ENCODE data around the gene LIMK2. TPM values are rescaled to one million over a fixed set of nuclear protein-coding genes. Genes with fewer than 3 reads are reported as not detected.

The LIMK2 gene
- total and polyA plus RNA-seq, 10 of the 15 experiments (the other 5 are each of a cell fraction or from before 2014, with no cell fraction given) = 2.9 to 40.4 (median 26.7) TPM

DNA sequence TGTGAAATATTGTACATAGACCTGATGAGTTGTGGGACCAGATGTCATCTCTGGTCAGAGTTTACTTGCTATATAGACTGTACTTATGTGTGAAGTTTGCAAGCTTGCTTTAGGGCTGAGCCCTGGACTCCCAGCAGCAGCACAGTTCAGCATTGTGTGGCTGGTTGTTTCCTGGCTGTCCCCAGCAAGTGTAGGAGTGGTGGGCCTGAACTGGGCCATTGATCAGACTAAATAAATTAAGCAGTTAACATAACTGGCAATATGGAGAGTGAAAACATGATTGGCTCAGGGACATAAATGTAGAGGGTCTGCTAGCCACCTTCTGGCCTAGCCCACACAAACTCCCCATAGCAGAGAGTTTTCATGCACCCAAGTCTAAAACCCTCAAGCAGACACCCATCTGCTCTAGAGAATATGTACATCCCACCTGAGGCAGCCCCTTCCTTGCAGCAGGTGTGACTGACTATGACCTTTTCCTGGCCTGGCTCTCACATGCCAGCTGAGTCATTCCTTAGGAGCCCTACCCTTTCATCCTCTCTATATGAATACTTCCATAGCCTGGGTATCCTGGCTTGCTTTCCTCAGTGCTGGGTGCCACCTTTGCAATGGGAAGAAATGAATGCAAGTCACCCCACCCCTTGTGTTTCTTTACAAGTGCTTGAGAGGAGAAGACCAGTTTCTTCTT lies 67.9 kb downstream of the LIMK2 start:
- ChIA-PET SMC1A (ENCODE audit: uncharacterized antibody, unreplicated experiment) (no interaction called here), CTCF (no interaction called here), RAD21 (ENCODE audit: unreplicated experiment) (no interaction called here), POLR2A (interaction anchor here (0.9 kb wide), 1 partner anchor 10 kb away, joined by 3 read pairs; no protein-coding TSS in a partner anchor)
- in situ Hi-C loops (cut with MboI) = no loop called here
- peaks cover 8% of the 10 kb centered on the region in 2 experiments; a peak in 3 of 4 replicates for H3K36me3 ChIP-seq (ENCODE audit: control insufficient read depth in 2 of 2, insufficient read depth in 2 of 2, low read length in 1 of 2)
- H3K79me2 ChIP-seq (ENCODE audit: control insufficient read depth, insufficient read depth, low read length) = no peaks in the 10 kb centered on the region
- H3K4me1 ChIP-seq (ENCODE audit: control insufficient read depth, insufficient read depth, low read length) = no peaks in the 10 kb centered on the region
- no peak for ATAC-seq
- H2AFZ ChIP-seq (ENCODE audit: control insufficient read depth, low read depth, low read length) = no peak overlapping the region
- H3K4me3 ChIP-seq = no peak overlapping the region
- intact Hi-C loops (cut with micrococcal nuclease; ENCODE audit: unreplicated experiment) = no loop called here
- no peak overlapping the region for H3K4me2 ChIP-seq (ENCODE audit: control insufficient read depth, insufficient read depth)
- no peaks in the 10 kb centered on the region for H3K9me3 ChIP-seq (replicated peaks; ENCODE audit: control insufficient read depth, insufficient read depth, low read length)
- no peak for FAIRE-seq
- DNase-seq (ENCODE audit: low read depth, low spot score) = no peak
- no peak overlapping the region for H3K9ac ChIP-seq (ENCODE audit: control insufficient read depth, insufficient read depth, low read length)
- no TSS peak for BruUV-seq (replicated peaks)
- no peaks in the 10 kb centered on the region for H3K27me3 ChIP-seq (replicated peaks in 1 of 2; ENCODE audit: control insufficient read depth in 2 of 2, insufficient read depth in 2 of 2, low read length in 1 of 2)
- no peak overlapping the region for H3K27ac ChIP-seq (ENCODE audit: control insufficient read depth, insufficient read depth)
- no peaks in the 10 kb centered on the region for H4K20me1 ChIP-seq (ENCODE audit: control insufficient read depth, insufficient read depth)
- TF ChIP-seq E2F4 (IDR thresholded peaks at IDR 0.05; ENCODE audit: low read depth, low read length) (no peak), SMC3 (IDR thresholded peaks at IDR 0.05; ENCODE audit: borderline replicate concordance, low read length) (no peak), SREBF2 (IDR thresholded peaks at IDR 0.05; ENCODE audit: low read length) (no peak), FOXM1 (IDR thresholded peaks at IDR 0.05; ENCODE audit: low read depth, low read length) (no peak), PAX8 (IDR thresholded peaks at IDR 0.05) (no peak), ZNF274 (IDR thresholded peaks at IDR 0.05; ENCODE audit: insufficient read depth, insufficient read length) (no peak), HDGF (IDR thresholded peaks at IDR 0.05) (no peak), ZBTB4 (CRISPR knock-in tag; IDR thresholded peaks at IDR 0.05) (no peak)
- TF ChIP-seq, protein P1, sequence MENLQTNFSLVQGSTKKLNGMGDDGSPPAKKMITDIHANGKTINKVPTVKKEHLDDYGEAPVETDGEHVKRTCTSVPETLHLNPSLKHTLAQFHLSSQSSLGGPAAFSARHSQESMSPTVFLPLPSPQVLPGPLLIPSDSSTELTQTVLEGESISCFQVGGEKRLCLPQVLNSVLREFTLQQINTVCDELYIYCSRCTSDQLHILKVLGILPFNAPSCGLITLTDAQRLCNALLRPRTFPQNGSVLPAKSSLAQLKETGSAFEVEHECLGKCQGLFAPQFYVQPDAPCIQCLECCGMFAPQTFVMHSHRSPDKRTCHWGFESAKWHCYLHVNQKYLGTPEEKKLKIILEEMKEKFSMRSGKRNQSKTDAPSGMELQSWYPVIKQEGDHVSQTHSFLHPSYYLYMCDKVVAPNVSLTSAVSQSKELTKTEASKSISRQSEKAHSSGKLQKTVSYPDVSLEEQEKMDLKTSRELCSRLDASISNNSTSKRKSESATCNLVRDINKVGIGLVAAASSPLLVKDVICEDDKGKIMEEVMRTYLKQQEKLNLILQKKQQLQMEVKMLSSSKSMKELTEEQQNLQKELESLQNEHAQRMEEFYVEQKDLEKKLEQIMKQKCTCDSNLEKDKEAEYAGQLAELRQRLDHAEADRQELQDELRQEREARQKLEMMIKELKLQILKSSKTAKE (IDR thresholded peaks at IDR 0.05; ENCODE audit: low read depth, poor library complexity, severe bottlenecking) = no peak
- TF ChIP-seq, protein P2, sequence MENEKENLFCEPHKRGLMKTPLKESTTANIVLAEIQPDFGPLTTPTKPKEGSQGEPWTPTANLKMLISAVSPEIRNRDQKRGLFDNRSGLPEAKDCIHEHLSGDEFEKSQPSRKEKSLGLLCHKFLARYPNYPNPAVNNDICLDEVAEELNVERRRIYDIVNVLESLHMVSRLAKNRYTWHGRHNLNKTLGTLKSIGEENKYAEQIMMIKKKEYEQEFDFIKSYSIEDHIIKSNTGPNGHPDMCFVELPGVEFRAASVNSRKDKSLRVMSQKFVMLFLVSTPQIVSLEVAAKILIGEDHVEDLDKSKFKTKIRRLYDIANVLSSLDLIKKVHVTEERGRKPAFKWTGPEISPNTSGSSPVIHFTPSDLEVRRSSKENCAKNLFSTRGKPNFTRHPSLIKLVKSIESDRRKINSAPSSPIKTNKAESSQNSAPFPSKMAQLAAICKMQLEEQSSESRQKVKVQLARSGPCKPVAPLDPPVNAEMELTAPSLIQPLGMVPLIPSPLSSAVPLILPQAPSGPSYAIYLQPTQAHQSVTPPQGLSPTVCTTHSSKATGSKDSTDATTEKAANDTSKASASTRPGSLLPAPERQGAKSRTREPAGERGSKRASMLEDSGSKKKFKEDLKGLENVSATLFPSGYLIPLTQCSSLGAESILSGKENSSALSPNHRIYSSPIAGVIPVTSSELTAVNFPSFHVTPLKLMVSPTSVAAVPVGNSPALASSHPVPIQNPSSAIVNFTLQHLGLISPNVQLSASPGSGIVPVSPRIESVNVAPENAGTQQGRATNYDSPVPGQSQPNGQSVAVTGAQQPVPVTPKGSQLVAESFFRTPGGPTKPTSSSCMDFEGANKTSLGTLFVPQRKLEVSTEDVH (IDR thresholded peaks at IDR 0.05; ENCODE audit: low read depth, partially characterized antibody) = no peak
- TF ChIP-seq, protein P3, sequence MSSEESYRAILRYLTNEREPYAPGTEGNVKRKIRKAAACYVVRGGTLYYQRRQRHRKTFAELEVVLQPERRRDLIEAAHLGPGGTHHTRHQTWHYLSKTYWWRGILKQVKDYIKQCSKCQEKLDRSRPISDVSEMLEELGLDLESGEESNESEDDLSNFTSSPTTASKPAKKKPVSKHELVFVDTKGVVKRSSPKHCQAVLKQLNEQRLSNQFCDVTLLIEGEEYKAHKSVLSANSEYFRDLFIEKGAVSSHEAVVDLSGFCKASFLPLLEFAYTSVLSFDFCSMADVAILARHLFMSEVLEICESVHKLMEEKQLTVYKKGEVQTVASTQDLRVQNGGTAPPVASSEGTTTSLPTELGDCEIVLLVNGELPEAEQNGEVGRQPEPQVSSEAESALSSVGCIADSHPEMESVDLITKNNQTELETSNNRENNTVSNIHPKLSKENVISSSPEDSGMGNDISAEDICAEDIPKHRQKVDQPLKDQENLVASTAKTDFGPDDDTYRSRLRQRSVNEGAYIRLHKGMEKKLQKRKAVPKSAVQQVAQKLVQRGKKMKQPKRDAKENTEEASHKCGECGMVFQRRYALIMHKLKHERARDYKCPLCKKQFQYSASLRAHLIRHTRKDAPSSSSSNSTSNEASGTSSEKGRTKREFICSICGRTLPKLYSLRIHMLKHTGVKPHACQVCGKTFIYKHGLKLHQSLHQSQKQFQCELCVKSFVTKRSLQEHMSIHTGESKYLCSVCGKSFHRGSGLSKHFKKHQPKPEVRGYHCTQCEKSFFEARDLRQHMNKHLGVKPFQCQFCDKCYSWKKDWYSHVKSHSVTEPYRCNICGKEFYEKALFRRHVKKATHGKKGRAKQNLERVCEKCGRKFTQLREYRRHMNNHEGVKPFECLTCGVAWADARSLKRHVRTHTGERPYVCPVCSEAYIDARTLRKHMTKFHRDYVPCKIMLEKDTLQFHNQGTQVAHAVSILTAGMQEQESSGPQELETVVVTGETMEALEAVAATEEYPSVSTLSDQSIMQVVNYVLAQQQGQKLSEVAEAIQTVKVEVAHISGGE (CRISPR knock-in tag; IDR thresholded peaks at IDR 0.05) = no peak

Data from GM12878 (cell line).